ENCODE results near the gene AP3D1. TPM values are rescaled to one million over a fixed set of nuclear protein-coding genes. Genes with fewer than 3 reads are reported as not detected.

AP3D1 gene
- total and polyA plus RNA-seq, 4 donors, result 21.7 to 79.8 (median 59.6) TPM

GRCh38 chr19:2122251-2122650 lies 29.1 kb downstream of the AP3D1 start:
- 93% methylated on average over 15 of the region's 15 CpGs for WGBS
- no peak overlapping the region for H3K4me3 ChIP-seq (ENCODE audit: low read depth in 1 of 3, low read length in 3 of 3)
- no peak overlapping the region for H3K9ac ChIP-seq (ENCODE audit: low read depth in 1 of 2, low read length in 2 of 2)
- no peaks in the 10 kb centered on the region for H3K9me3 ChIP-seq (ENCODE audit: control insufficient read depth in 4 of 4, low read length in 3 of 4)
- H3K27ac ChIP-seq (ENCODE audit: low read depth in 1 of 2, low read length in 2 of 2), result no peak overlapping the region
- no peaks in the 10 kb centered on the region for H3K27me3 ChIP-seq (ENCODE audit: control insufficient read depth in 4 of 4, insufficient read depth in 4 of 4, low read length in 3 of 4)
- TF ChIP-seq, protein P1, sequence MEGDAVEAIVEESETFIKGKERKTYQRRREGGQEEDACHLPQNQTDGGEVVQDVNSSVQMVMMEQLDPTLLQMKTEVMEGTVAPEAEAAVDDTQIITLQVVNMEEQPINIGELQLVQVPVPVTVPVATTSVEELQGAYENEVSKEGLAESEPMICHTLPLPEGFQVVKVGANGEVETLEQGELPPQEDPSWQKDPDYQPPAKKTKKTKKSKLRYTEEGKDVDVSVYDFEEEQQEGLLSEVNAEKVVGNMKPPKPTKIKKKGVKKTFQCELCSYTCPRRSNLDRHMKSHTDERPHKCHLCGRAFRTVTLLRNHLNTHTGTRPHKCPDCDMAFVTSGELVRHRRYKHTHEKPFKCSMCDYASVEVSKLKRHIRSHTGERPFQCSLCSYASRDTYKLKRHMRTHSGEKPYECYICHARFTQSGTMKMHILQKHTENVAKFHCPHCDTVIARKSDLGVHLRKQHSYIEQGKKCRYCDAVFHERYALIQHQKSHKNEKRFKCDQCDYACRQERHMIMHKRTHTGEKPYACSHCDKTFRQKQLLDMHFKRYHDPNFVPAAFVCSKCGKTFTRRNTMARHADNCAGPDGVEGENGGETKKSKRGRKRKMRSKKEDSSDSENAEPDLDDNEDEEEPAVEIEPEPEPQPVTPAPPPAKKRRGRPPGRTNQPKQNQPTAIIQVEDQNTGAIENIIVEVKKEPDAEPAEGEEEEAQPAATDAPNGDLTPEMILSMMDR (IDR thresholded peaks at IDR 0.05; ENCODE audit: low read depth, low read length, missing input control), result no peak
- TF ChIP-seq ZBTB33 (IDR thresholded peaks at IDR 0.05) (no peak), RXRA (IDR thresholded peaks at IDR 0.05) (no peak), EGR1 (IDR thresholded peaks at IDR 0.05; ENCODE audit: low read depth in 2 of 2) (no peak), SP1 (IDR thresholded peaks at IDR 0.05) (no peak), GABPA (IDR thresholded peaks at IDR 0.05 in 1 of 2, conservative IDR thresholded peaks at IDR 0.05 in 1 of 2) (no peak), YY1 (IDR thresholded peaks at IDR 0.05) (no peak), RAD21 (IDR thresholded peaks at IDR 0.05) (no peak), HNF4A (conservative IDR thresholded peaks at IDR 0.05) (no peak), FOXA1 (IDR thresholded peaks at IDR 0.05) (no peak), JUND (IDR thresholded peaks at IDR 0.05) (no peak)
- TF ChIP-seq, protein P2, sequence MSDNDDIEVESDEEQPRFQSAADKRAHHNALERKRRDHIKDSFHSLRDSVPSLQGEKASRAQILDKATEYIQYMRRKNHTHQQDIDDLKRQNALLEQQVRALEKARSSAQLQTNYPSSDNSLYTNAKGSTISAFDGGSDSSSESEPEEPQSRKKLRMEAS (IDR thresholded peaks at IDR 0.05), result no peak
- TF ChIP-seq, protein P3, sequence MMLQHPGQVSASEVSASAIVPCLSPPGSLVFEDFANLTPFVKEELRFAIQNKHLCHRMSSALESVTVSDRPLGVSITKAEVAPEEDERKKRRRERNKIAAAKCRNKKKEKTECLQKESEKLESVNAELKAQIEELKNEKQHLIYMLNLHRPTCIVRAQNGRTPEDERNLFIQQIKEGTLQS (IDR thresholded peaks at IDR 0.05), result no peak
- TF ChIP-seq, protein P4, sequence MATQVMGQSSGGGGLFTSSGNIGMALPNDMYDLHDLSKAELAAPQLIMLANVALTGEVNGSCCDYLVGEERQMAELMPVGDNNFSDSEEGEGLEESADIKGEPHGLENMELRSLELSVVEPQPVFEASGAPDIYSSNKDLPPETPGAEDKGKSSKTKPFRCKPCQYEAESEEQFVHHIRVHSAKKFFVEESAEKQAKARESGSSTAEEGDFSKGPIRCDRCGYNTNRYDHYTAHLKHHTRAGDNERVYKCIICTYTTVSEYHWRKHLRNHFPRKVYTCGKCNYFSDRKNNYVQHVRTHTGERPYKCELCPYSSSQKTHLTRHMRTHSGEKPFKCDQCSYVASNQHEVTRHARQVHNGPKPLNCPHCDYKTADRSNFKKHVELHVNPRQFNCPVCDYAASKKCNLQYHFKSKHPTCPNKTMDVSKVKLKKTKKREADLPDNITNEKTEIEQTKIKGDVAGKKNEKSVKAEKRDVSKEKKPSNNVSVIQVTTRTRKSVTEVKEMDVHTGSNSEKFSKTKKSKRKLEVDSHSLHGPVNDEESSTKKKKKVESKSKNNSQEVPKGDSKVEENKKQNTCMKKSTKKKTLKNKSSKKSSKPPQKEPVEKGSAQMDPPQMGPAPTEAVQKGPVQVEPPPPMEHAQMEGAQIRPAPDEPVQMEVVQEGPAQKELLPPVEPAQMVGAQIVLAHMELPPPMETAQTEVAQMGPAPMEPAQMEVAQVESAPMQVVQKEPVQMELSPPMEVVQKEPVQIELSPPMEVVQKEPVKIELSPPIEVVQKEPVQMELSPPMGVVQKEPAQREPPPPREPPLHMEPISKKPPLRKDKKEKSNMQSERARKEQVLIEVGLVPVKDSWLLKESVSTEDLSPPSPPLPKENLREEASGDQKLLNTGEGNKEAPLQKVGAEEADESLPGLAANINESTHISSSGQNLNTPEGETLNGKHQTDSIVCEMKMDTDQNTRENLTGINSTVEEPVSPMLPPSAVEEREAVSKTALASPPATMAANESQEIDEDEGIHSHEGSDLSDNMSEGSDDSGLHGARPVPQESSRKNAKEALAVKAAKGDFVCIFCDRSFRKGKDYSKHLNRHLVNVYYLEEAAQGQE (IDR thresholded peaks at IDR 0.05), result no peak
- no peaks in the 10 kb centered on the region for H3K4me1 ChIP-seq (ENCODE audit: control insufficient read depth in 4 of 4, insufficient read depth in 4 of 4, low read length in 3 of 4)
- DNase-seq (ENCODE audit: low spot score), result no peak
- H3K36me3 ChIP-seq (ENCODE audit: control insufficient read depth in 4 of 4, insufficient read depth in 3 of 4, low read depth in 1 of 4, low read length in 3 of 4), result peaks cover 19 to 84% (median 42%) of the 10 kb centered on the region in 4 donors

- TF ChIP-seq, protein P3 (IDR thresholded peaks at IDR 0.05), result no peak
- TF ChIP-seq HNF4A (conservative IDR thresholded peaks at IDR 0.05), result no peak
- TF ChIP-seq, protein P1 (IDR thresholded peaks at IDR 0.05; ENCODE audit: low read depth, low read length, missing input control), result no peak
- H3K36me3 ChIP-seq (ENCODE audit: control insufficient read depth in 4 of 4, insufficient read depth in 3 of 4, low read depth in 1 of 4, low read length in 3 of 4), result peaks cover 23 to 85% (median 43%) of the 10 kb centered on the region in 4 donors
- no peaks in the 10 kb centered on the region for H3K9me3 ChIP-seq (ENCODE audit: control insufficient read depth in 4 of 4, low read length in 3 of 4)
- H3K27me3 ChIP-seq (ENCODE audit: control insufficient read depth in 4 of 4, insufficient read depth in 4 of 4, low read length in 3 of 4), result no peaks in the 10 kb centered on the region
- WGBS, result 95% methylated on average over 27 of the region's 27 CpGs
- H3K27ac ChIP-seq (ENCODE audit: low read depth in 1 of 2, low read length in 2 of 2), result no peak overlapping the region
- H3K9ac ChIP-seq (ENCODE audit: low read depth in 1 of 2, low read length in 2 of 2), result no peak overlapping the region
- no peaks in the 10 kb centered on the region for H3K4me1 ChIP-seq (ENCODE audit: control insufficient read depth in 4 of 4, insufficient read depth in 4 of 4, low read length in 3 of 4)
- DNase-seq (ENCODE audit: low spot score), result no peak
- H3K4me3 ChIP-seq (ENCODE audit: low read depth in 1 of 3, low read length in 3 of 3), result no peak overlapping the region
These were observed 29.8 kb downstream of the AP3D1 start for GRCh38 chr19:2121416-2122051.
